Progenitor cell of endocrine pancreas (in vitro differentiated cells): ENCODE data around the gene LAMC3. TPM values are rescaled to one million over a fixed set of nuclear protein-coding genes. Genes with fewer than 3 reads are reported as not detected.

Source experiments
- DNase-seq: peaks from one replicate; pipeline ENCODE4 v3.0.0; 2021; ENCODE audit warnings: low spot score; ENCODE audit not compliant: unreplicated experiment
- H3K27ac Mint-ChIP-seq: 2 replicates; pipeline ENCODE4 v1.8.0; 2021; ENCODE audit warnings: mild to moderate bottlenecking, moderate library complexity, mixed read lengths
- H3K27me3 Mint-ChIP-seq: 2 replicates; pipeline ENCODE4 v1.8.0; 2021; ENCODE audit warnings: mixed read lengths
- H3K36me3 Mint-ChIP-seq: 2 replicates; pipeline ENCODE4 v1.8.0; 2022; ENCODE audit warnings: mixed read lengths; ENCODE audit not compliant: insufficient read depth
- H3K4me1 Mint-ChIP-seq: 2 replicates; pipeline ENCODE4 v1.8.0; 2021; ENCODE audit warnings: low read depth, mixed read lengths
- H3K4me3 Mint-ChIP-seq: 2 replicates; pipeline ENCODE4 v1.8.0; 2021; ENCODE audit warnings: low read depth, mild to moderate bottlenecking, moderate library complexity, mixed read lengths
- H3K9me3 Mint-ChIP-seq: 2 replicates; pipeline ENCODE4 v1.8.0; 2021; ENCODE audit warnings: low read depth, mixed read lengths
- CTCF ChIP-seq: fragments of 200-600 bp; sonication (generic); IDR thresholded peaks from one replicate; pipeline ENCODE4 v1.5.0; 2021; ENCODE audit warnings: antibody characterized with exemption, mild to moderate bottlenecking; ENCODE audit not compliant: unreplicated experiment
- total RNA-seq: library from RNA; stranded (reverse); gene quantifications from 2 replicates; pipeline ENCODE4 v1.2.1, GENCODE V29; 2021

LAMC3 gene
- total RNA-seq, 1 donor from 2014 or later = 0.12 TPM

GRCh38 chr9:131010482-131011273 is 1.7 kb downstream of the LAMC3 start:
- Mint-ChIP-seq H3K27ac (no peak overlapping the region), H3K36me3 (no peaks in the 10 kb centered on the region), H3K4me1 (no peaks in the 10 kb centered on the region), H3K4me3 (no peak overlapping the region), H3K27me3 (peaks cover 60% of the 10 kb centered on the region), H3K9me3 (no peaks in the 10 kb centered on the region)
- no peak for TF ChIP-seq CTCF
- DNase-seq = no peak

DNA sequence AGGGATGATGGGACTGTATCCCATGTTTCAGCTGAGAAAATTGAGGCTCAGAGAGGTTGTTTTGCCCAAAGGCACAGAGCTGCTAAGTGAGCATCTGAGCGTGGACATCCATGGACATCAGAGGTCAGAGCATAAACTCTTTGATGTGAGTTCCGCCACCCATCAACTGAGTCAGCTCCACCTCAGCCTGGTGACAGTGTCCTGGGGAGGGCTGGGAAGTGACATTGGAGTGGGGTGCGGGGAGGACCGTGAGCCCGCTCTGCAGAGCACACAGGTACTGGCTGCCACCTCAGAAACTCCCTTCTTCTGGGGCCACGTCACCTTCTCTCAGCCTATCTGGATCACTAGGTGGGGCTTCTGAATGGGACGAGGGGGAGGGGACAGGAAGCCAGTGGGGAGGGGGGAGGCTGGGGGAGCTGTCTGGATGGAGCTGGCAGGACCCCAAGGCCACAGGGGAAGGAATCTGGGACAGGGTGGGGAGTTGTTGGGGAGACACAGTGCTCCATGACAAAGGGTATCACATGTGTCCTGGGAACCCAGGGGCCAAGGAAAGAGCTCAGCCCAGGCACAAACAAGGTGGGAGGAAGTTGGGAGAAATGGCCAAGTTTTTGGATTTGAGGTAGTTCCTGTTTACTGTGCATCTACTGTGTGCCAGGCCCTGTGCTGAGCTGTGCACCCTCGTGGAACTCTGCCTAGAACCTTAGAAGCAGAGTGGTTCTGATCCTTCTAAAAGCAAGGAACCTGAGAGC is 2.5 kb downstream of the LAMC3 start:
- H3K4me3 Mint-ChIP-seq = no peak overlapping the region
- no peak for DNase-seq
- H3K36me3 Mint-ChIP-seq = no peaks in the 10 kb centered on the region
- no peak for TF ChIP-seq CTCF
- no peak overlapping the region for H3K27ac Mint-ChIP-seq
- H3K9me3 Mint-ChIP-seq = no peaks in the 10 kb centered on the region
- no peaks in the 10 kb centered on the region for H3K4me1 Mint-ChIP-seq
- H3K27me3 Mint-ChIP-seq = peaks cover 68% of the 10 kb centered on the region

- no peak for TF ChIP-seq CTCF
- H3K27me3 Mint-ChIP-seq = peaks cover 69% of the 10 kb centered on the region
- no peak overlapping the region for H3K27ac Mint-ChIP-seq
These were observed 3.0 kb downstream of the LAMC3 start for GRCh38 chr9:131012023-131012334.

DNA sequence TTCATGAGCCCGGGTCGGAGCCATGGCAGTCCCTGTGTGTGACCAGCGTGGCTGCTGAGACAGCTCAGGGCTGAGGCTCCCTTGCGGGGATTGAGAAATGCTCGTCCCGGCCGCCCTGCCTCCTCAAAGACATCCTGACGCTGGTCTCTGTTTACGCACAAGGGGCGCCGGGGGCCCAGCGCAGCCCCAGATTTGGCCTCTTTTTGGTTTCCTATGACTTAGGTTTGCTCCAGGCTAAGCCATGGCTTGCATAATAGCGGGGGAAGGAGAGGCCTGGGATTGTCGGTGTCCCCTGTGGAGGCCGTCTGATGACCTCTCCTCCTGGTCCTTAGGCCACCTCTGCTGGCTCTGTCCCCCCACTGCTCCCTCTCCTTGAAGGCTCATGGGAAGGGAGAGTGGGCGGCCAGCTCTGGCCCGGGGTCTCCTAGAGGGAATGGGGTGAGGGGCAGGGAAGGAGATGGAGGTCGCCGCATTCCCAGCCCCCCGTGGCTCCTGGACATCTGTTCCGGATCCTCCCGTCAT is 3.5 kb downstream of the LAMC3 start:
- DNase-seq = no peak

More at GRCh38 chr9:131012023-131012334, 3.0 kb downstream of the LAMC3 start:
- no peak for DNase-seq
- no peaks in the 10 kb centered on the region for H3K36me3 Mint-ChIP-seq
- H3K4me1 Mint-ChIP-seq = no peaks in the 10 kb centered on the region
- no peaks in the 10 kb centered on the region for H3K9me3 Mint-ChIP-seq
- no peak overlapping the region for H3K4me3 Mint-ChIP-seq

More for the DNA sequence above, 3.5 kb downstream of the LAMC3 start:
- H3K9me3 Mint-ChIP-seq = no peaks in the 10 kb centered on the region
- H3K4me1 Mint-ChIP-seq = no peaks in the 10 kb centered on the region
- H3K36me3 Mint-ChIP-seq = no peaks in the 10 kb centered on the region
- H3K27ac Mint-ChIP-seq = no peak overlapping the region
- H3K4me3 Mint-ChIP-seq = no peak overlapping the region
- peaks cover 69% of the 10 kb centered on the region for H3K27me3 Mint-ChIP-seq
- TF ChIP-seq CTCF = no peak
